Activated CD4-positive, CD25-positive, alpha-beta regulatory T cell treated with anti-CD3 and anti-CD28 coated beads, Interleukin-2, amount 50 U/mL, for 16 hours (primary cell): ENCODE results near the gene COIL.

Source experiments
- DNase-seq: peaks from one replicate; pipeline ENCODE4 v3.0.0-alpha.2; 2020; ENCODE audit warnings: low read depth, low spot score

COIL gene

DNA sequence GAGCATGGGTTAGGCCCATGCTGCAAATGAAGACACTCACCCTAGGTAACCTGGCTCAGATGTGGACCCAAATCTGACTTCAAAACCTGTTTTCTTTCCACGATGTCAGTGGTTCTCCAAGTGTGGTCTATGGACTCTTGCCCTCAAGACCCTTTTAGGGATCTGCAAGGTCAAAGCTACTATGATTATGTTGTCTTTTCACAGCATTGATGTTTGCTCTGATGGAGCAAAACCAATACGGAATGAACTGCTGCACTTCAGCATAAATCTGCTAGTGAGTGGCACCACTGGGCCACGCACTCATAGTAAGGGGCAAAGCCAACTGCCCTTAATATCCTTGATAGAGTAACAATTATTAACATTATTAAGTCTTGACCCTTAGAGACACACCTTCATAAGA is 25.4 kb downstream of the COIL start:
- no peak for DNase-seq

DNA sequence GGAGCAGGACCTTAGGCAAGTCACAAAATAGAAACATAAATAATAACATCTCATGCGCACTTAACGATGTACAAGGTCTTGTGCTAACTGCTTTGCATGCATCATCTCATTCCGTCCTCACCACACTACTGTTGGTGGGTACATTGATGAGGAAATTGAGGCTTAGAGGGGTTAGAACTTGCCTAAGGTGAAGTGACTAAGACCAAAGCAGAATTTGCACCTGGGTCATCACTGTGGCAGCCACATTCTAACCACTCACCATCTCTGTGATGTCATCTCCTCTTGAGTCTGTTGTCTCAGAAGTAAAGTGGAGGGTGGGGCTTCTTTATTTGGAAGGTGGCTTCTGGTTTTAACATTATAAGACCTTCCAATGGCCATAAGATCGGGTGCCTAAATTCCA is 26.6 kb downstream of the COIL start:
- DNase-seq, result no peak

DNA sequence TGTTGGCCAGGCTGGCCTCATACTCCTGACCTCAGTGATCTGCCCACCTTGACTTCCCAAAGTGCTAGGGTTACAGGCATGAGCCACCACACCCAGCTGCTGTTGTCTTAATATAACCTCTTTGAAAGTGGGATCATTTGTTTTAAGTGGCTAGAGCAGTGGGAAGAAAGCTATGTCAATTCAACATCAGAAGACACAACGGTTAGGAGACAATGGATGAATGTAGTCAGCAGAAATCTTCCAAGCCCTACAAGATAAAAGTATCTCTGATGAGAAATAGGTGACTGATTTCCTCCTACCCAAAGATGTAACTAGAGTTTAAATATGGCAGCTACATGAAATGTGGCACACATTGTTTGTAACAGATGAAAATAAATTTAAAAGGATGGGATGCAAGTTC is 27.0 kb downstream of the COIL start:
- no peak for DNase-seq

DNA sequence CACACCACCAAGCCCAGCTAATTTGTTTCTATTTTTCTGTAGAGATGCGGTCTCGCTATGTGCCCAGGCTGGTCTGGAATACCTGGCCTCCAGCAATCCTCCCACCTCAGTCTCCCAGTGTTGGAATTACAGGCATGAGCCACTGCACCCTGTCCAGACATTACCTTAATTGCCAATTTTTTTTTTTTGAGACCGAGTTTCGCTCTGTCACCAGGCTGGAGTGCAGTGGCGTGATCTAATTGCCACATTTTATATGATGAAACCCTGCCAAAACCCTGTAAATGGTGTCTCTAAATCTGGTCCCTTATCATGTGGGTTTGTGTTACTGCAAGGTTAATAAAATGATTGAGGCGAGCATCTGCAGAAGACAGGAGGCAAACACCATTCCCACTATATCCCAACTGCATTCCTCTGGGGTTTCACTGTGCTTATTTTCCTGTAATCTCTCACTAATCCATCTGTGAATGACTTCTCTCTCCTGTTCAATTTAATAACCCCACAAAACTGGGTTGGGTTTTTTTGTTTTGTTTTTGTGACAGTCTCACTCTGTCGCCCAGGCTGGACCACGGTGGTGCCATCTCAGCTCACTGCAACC is 27.6 kb downstream of the COIL start:
- DNase-seq, result no peak

DNA sequence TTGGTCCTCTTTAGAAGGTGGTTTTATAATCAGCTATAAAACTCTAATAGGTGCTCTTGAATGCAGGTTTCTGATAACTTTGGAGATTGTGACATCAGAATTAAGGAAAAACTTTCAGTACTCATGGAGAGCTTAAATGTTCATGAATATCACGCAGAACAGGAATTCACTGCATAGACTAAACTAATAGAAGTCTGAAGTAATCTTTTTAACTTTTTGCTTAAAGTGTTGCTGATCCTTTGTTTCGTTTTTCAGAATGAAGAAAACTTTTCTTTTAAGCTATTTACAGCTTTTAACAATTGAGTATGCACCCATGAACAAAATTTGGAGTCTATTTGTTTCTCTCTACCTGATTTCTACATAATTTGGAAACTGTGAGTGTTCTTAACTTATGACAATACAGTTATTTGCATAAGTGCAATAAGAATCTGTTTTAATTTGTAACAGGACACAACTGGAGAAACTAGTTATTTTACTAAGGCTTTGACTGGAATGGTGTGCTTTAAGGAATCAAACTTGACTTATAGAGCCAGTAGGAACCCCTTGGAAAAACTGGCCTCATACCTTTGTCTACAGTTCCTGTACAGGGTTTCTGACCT is 30.0 kb downstream of the COIL start:
- no peak for DNase-seq

DNA sequence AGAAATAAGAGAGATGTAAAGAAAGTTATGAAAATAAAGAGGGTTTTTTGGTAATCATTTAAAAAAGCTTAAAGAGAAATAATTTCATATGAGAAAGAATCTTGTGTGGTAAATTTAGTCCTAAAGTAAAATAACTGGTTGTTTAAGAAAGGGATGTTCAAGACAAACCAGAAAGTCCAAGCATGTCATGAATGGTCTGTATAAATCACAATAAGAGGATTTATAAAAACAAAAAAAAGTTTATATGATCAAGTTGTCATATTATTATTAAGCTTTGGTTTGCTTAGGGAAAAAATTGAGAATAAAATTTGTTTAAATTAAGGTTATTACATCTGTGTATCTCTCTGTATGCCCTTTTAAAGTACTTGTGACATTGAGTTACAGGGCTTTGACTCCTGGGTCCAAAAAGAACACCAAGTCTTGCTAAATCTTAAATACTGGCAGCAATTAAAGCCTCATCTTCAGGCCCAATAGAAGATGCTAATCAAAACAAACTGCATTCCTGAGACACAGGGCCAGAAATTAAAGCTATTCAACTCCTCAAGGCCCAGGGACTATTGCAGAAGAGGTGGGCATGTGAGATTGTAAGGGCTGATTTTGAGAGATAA is 31.4 kb downstream of the COIL start:
- no peak for DNase-seq

DNA sequence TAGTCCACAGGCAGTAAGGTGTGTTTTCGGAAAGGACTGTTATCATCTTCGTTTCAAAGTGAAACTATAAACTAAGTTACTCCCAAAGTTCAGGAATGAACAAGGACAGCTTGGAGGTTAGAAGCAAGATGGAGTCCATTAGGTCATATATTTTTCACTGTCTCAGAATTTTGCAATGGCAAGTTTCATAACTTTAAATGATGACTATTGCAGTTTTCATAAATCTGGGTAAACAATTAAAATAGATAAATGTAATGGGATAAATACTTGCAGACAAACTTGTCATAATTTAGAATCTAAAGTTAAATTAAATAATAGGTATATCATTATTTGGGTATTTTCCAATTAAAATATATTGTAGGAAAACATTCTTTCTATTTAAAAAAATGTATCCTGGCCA is 32.3 kb downstream of the COIL start:
- DNase-seq, result no peak

DNA sequence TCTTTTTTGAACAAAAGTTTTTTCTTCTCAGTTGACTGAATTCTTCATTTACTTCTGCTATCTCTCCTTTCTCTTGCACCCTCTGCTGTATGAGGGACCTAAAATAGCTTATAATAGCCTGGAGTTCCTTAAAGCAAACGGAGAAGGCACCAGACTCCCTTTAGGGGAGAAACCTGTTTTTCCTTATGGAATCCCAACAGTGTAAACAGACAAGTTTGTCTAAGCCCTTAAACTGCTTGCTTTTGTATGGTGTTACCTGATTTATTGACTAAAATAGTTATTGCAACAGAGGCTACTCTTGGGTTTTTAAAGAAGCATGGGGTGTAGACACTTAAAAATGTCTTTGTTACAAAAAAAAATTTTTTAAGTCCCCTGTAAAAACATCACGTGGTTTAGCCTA is 34.1 kb downstream of the COIL start:
- DNase-seq, result no peak

DNA sequence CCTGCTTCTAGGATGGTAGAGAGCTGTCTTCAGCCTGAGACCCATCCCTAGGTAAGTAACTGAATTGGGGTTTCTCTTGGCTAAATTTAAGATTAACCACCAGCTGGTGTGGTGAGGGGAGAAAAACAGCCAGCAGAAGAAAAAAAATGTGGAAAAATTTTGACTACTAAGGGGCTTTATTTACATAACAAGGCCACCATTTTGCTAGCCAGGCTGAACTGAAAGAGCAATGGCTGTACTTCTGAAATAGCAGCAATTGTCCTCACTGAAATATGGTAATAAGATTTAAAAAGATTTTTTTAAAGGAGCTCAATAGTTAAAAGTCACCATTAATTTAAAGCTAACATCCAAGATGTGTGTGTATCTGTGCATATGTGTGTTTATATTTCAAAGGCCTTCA is 34.6 kb downstream of the COIL start:
- DNase-seq, result no peak

DNA sequence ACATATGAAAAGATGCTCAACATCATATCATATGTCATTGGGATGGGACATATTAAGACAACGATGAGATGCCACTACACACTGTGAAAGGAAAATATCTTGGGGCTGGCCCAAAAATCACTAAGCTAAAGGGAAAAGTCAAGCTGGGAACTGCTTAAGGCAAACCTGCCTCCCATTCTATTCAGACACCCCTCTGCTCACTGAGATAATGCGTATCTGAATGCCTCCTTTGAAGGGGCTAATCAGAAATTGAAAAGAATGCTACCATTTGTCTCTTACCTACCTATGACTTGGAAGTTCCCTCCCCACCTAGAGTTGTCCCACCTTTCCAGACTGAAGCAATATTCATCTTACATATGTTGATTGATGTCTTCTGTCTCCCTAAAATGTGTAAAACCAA is 35.8 kb downstream of the COIL start:
- DNase-seq, result no peak

DNA sequence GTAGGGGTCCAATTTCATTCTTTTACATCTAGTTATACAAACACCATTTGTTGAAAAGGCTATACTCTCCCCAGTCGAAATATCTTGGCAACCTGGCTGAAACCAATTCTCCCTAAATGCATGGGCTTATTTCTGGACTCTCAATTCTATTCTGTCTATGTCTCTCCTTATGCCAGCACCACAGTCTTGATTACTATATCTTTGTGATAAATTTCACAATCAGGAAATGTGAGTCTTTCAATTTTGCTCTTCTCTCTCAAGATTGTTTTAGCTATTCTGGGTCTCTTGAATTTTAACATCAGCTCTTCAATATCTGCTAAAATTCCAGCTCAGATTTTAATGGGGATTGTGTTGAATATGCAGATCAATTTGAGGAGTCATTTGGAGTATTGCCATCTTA is 41.1 kb downstream of the COIL start:
- DNase-seq, result no peak

DNA sequence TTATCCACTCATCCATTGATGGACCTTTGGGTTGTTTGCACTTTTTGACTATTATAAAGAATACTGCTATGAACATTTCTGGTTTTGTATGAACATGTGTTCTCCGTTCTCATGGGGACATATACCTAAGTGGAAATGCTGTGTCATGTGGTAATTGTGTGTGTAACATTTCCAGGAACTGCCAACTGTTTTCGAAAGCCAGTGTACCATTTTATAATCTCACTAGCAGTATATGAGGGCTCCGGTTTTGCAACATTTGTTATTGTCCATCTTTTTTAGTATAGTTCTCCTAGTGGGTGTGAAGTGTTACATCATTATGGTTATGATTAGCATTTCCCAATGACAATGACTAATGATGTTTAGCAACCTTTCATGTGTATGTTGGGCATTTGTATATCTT is 41.9 kb downstream of the COIL start:
- no peak for DNase-seq

DNA sequence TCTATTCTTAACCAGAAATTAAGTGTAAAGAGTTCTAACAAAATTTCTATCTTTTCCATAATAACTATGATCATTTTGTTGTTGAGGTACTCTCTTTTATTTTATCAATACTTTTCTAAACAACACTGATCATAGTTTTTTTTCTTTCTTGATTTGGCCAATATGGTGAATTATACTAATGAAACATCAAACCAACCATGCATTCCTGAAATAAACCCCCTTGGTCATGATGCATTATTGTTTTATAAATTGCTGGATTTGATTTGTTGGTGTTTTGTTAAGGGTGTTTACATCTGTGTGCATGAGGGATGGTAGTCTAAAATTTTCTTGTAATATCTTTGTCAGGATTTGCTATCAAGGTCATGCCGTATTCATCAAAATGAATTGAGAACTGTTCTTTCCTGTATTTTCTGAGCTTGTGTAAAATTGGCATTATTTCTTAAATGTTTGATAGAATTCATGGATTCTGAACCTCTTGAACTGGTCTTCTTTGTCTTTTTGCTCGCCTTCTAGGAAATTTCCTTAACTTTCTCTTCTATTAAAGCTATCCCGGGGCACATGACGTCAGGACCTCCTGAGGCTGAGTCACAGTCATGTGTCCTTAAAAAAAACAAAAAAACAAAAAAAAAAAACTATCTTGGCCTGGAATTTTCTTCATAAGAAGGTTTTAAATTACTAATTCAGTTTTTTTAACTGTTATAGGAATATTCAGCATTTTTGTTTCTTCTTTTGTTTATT is 43.1 kb downstream of the COIL start:
- DNase-seq, result no peak

DNA sequence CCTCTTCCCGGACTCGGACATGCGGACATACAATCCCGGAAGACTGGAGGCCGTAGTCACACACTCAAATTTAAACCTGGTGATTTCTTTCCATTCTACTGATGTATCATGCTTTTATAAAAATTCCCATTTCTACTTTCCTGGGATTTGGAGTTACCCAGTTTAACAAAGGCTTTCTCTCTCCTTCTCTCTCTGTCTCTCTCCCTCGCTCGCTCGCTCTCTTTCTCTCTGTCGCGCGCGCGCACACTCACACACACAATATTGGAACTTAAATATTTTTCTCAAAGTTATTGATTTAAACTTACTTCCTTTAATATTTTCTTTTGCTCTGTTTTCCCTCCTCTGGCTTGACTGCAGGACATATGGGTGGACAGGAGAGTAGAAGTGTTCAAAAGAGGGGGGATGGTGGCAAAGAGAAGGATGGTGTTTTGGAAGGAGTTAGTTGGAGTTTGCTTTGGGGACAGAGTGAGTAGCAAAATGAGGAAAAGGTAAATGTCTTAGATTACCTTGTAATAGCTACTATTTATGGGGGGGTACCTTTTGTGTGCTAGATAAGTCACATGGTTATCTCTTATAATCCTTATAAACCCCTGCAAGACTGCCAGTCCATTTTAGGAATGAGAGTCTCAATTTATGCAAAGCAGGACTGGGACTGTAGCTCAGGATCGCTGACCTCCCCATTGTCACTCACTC is 46.1 kb downstream of the COIL start:
- no peak for DNase-seq

DNA sequence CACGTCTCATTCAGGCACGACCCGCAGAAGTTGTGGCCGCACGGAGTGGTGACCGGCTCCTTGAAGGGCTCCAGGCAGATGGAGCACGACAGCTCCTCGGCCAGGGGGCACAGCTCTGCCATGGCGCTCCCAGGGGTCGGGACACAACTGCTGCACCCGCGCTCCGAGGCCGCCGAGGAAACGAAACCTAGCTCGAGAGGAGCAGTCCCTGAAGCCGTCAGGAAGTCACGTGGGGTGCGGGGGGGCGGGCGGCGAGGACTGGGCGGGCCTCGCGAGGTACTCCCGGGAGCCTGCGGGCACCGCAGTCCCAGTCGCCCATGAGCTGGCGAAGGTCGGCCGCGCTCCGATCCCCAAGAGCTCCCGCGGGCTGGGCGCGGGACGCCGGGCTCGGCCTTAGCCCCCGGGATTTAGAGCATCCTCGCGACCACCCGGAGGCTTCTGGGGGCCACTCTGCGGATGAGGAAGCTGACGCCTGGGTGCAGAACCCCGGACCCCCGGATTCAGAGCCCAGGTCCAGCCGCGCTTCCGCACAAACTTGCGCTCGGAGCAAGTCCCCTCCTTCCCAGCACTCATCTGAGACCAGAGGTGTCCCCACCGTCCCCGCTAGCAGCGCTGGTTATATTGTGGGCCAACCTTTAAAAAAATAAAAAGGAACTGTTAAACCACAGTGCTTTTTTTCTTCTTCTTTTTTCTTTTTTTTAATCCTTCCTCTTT is 46.8 kb downstream of the COIL start, which contains the start of gene TRIM25:
TSS of gene TRIM25 (minus strand) at position 183 of the 714 bp plus-strand sequence. CDS start at position 122, 61 bp downstream.
- peak; percentile 74 for DNase-seq

DNA sequence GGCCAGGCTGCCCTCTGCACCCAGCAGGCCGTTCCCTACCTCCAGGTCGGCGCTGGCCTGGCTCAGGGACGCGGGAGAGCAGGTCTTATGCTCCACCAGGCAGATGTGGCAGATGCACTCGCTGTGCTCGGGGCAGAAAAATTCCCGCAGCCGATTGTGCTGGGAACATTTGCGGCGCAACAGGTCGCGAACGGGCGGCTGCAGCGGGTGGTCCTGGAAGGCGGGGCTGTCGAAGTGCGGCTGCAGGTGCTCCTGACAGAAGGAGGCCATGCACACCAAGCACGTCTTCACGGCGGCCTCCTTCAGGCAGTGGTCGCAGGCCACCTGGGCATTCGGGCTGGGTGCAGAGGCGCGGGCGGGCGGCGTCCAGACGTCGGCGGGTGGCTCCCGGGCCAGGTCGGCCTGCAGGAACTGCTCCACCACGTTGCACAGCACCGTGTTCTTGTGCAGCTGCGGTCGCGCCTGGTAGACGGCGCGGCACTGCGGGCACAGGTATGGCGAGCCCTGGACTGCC is 47.4 kb downstream of the COIL start:
- DNase-seq, result no peak

DNA sequence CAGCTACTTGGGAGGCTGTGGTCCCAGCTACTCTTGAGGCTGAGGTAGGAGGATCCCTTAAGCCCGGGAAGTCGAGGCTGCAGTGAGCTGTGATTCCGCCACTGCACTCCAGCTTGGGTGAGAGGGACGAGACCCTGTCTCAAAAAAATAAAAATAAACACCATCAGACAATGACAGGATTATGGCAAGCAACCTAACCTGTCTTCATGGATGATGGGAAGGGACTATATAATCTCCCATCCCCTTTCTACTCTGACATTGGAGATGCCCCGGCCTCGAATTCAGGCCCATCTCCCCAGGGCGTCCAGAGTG is 47.9 kb downstream of the COIL start:
- DNase-seq, result no peak

DNA sequence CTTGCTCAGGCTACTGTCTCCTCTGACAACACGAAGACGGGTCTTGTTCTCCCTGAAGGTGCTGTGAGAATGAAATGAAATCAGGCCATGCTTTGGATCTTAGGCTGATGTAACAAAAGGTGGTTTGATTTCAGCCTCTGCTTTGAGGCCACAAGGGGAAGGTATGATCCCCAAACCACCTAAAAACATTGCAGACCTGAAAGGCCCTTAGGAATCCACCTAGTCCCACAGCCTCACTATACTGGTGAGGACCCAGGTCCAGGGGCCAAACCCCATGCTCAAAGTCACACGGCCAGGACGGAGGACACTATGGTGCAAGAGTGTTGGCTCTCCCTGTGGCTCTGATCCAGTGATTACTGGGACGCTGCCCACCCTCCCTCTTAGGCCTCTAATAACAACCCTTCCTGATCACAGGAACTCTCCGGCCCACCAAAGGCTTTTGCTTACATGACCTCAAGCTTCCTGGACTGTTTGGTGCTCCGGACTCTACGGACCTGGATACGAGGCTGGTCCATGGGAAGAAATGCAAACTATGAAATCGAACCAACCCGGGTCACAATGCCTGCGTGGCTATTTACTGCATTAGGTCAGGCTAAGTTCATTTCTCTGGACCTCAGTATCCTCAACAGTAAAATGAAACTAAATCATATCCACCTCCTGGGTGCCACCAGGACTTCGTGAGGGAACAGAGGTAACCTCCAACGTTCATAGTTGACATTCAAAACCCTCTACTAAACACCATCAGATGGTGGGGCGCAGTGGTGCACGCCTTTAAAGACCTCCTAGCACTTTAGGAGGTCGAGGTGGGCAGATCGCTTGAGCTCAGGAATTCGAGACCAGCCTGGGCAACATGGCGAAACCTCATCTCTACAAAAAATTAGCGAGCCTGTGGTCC is 48.5 kb downstream of the COIL start:
- DNase-seq, result no peak

DNA sequence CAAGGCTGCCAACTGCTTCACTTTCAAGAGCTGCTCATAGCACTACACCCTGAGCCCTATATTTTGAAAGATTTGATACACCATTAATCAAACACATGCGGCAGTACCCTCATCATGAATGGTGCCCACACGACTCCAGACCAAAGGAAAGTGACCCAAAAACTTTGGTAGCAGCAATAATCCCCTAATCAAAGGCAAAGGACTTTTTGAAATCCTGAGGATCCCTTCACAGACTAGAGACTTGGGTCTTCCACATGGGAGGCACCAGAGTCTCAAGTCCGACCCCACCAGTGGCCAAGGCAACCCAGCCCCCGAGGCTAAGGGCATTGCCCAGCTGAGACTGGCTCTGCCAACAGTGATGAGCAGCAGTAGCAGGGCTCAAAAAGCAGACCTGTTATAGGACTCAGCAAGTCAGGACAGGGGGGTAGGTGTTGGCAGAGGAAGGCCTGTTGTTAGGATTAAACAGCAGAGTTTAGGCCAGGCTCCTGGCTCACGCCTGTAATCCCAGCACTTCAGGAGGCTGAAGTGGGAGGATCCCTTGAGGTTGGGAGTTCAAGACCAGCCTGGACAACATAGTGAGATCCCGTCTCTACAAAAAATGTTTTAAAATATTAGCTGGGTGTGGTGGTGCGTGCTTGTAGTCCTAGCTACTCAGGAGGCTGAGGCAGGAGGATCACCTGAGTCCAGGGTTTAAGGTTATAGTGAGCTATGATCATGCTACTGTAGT is 50.2 kb downstream of the COIL start:
- no peak for DNase-seq
